ENCODE data around the gene KBTBD2. TPM values are rescaled to one million over a fixed set of nuclear protein-coding genes. Genes with fewer than 3 reads are reported as not detected.

The KBTBD2 gene
- total RNA-seq, result 22.0 to 24.8 TPM (median 23.9 TPM) in 3 replicates
- long read RNA-seq, transcript KBTBD2-201 (4 exons, 3,745 nt), result major isoform, 7 of 14 reads
- long read RNA-seq, partial matches to known transcripts, result 0 of 14 reads
- long read RNA-seq, other reads (novel, unspliced or antisense), result 7 of 14 reads

GRCh38 chr7:32891043-32891799, at the start of gene KBTBD2:
KBTBD2 (minus strand) TSS chr7:32891760; CDS start chr7:32879604, 12,156 bp downstream.
- peaks cover 49% of the 10 kb centered on the region for H3K4me1 Mint-ChIP-seq (ENCODE audit: low read depth)
- no peaks in the 10 kb centered on the region for H3K9me3 Mint-ChIP-seq (ENCODE audit: low read depth)
- peak within 1 kb of the TSS; percentile 89 for H3K4me3 Mint-ChIP-seq (ENCODE audit: unreplicated experiment)
- no peaks in the 10 kb centered on the region for H3K27me3 Mint-ChIP-seq (ENCODE audit: low read depth)
- peak; percentile 91 for DNase-seq (ENCODE audit: low spot score)
- peak within 1 kb of the TSS; percentile 99 for H3K27ac Mint-ChIP-seq (ENCODE audit: unreplicated experiment)
- no peak for TF ChIP-seq CTCF (IDR thresholded peaks at IDR 0.05)
- H3K36me3 Mint-ChIP-seq (ENCODE audit: low read depth), result no peaks in the 10 kb centered on the region

GRCh38 chr7:32941181-32941580, 49.6 kb upstream of the KBTBD2 start:
- peak overlapping the region; percentile 84 for H3K27ac Mint-ChIP-seq (ENCODE audit: unreplicated experiment)
- H3K27me3 Mint-ChIP-seq (ENCODE audit: low read depth), result no peaks in the 10 kb centered on the region
- peaks cover 5% of the 10 kb centered on the region for H3K36me3 Mint-ChIP-seq (ENCODE audit: low read depth)
- TF ChIP-seq CTCF (IDR thresholded peaks at IDR 0.05), result no peak
- peaks cover 3% of the 10 kb centered on the region for H3K9me3 Mint-ChIP-seq (ENCODE audit: low read depth)
- no peak for DNase-seq (ENCODE audit: low spot score)
- peaks cover 37% of the 10 kb centered on the region for H3K4me1 Mint-ChIP-seq (ENCODE audit: low read depth)
- H3K4me3 Mint-ChIP-seq (ENCODE audit: unreplicated experiment), result peak overlapping the region; percentile 84

GRCh38 chr7:32937344-32938174, 46.0 kb upstream of the KBTBD2 start:
- no peak overlapping the region for H3K4me3 Mint-ChIP-seq (ENCODE audit: unreplicated experiment)
- no peaks in the 10 kb centered on the region for H3K9me3 Mint-ChIP-seq (ENCODE audit: low read depth)
- peak overlapping the region; percentile 60 for H3K27ac Mint-ChIP-seq (ENCODE audit: unreplicated experiment)
- DNase-seq (ENCODE audit: low spot score), result no peak
- peaks cover 8% of the 10 kb centered on the region for H3K36me3 Mint-ChIP-seq (ENCODE audit: low read depth)
- TF ChIP-seq CTCF (IDR thresholded peaks at IDR 0.05), result no peak
- H3K4me1 Mint-ChIP-seq (ENCODE audit: low read depth), result peaks cover 45% of the 10 kb centered on the region
- no peaks in the 10 kb centered on the region for H3K27me3 Mint-ChIP-seq (ENCODE audit: low read depth)

- H3K27ac Mint-ChIP-seq (ENCODE audit: unreplicated experiment), result no peak overlapping the region
Measured at GRCh38 chr7:32936689-32937088, 45.1 kb upstream of the KBTBD2 start.

More at GRCh38 chr7:32936689-32937088, 45.1 kb upstream of the KBTBD2 start:
- H3K4me1 Mint-ChIP-seq (ENCODE audit: low read depth), result peaks cover 41% of the 10 kb centered on the region
- peaks cover 9% of the 10 kb centered on the region for H3K36me3 Mint-ChIP-seq (ENCODE audit: low read depth)
- TF ChIP-seq CTCF (IDR thresholded peaks at IDR 0.05), result peak; percentile 16
- H3K9me3 Mint-ChIP-seq (ENCODE audit: low read depth), result no peaks in the 10 kb centered on the region
- no peak overlapping the region for H3K4me3 Mint-ChIP-seq (ENCODE audit: unreplicated experiment)
- H3K27me3 Mint-ChIP-seq (ENCODE audit: low read depth), result no peaks in the 10 kb centered on the region
- DNase-seq (ENCODE audit: low spot score), result no peak
